ENCODE data around the gene ACSS1.

The ACSS1 gene

GRCh38 chr20:25077610-25078169, 19.8 kb upstream of the ACSS1 start:
- no peak for DNase-seq

GRCh38 chr20:25076731-25077609, 19.0 kb upstream of the ACSS1 start:
- peak; percentile 62 for DNase-seq

- DNase-seq, result no peak
These were observed 18.3 kb upstream of the ACSS1 start for GRCh38 chr20:25076201-25076600.

- DNase-seq, result no peak
These were observed 15.6 kb upstream of the ACSS1 start for GRCh38 chr20:25073544-25073943.

- no peak for DNase-seq
These were observed 14.4 kb upstream of the ACSS1 start for GRCh38 chr20:25072226-25072811.

- DNase-seq, result no peak
These were observed 13.8 kb upstream of the ACSS1 start for GRCh38 chr20:25071734-25072133.

- no peak for DNase-seq
These were observed 13.0 kb upstream of the ACSS1 start for GRCh38 chr20:25070821-25071473.

- no peak for DNase-seq
These were observed 9.4 kb upstream of the ACSS1 start for GRCh38 chr20:25067102-25067987.

GRCh38 chr20:25066386-25066785, 8.4 kb upstream of the ACSS1 start:
- no peak for DNase-seq

- peak; percentile 83 for DNase-seq
These were observed 7.8 kb upstream of the ACSS1 start for GRCh38 chr20:25065625-25066338.

GRCh38 chr20:25065072-25065624, 7.2 kb upstream of the ACSS1 start:
- DNase-seq, result no peak

GRCh38 chr20:25064561-25065071, 6.7 kb upstream of the ACSS1 start:
- peak; percentile 82 for DNase-seq

GRCh38 chr20:25063981-25064380, 6.0 kb upstream of the ACSS1 start:
- DNase-seq, result no peak

GRCh38 chr20:25063546-25063945, 5.6 kb upstream of the ACSS1 start:
- no peak for DNase-seq

GRCh38 chr20:25062841-25063240, 4.9 kb upstream of the ACSS1 start:
- DNase-seq, result no peak

GRCh38 chr20:25061821-25062530, 4.0 kb upstream of the ACSS1 start:
- no peak for DNase-seq

GRCh38 chr20:25061103-25061799, 3.3 kb upstream of the ACSS1 start:
- DNase-seq, result no peak

GRCh38 chr20:25059866-25060465, 2.0 kb upstream of the ACSS1 start:
- DNase-seq, result no peak
